Body of pancreas (tissue), 4 donors: ENCODE measurements around the gene NPW. TPM values are rescaled to one million over a fixed set of nuclear protein-coding genes. Genes with fewer than 3 reads are reported as not detected.
A peak's percentile ranks its signal among the peaks of the same experiment; 100 is the strongest.

ENCODE experiments used
- ATAC-seq: fragments of 150-250 bp; one replicate; pipeline ENCODE4 v1.9.1; 2016
- DNase-seq, 4 donors: peaks; one replicate each; pipeline ENCODE4 v3.0.0-alpha.2; 2019
- H3K27ac ChIP-seq, 4 donors: fragments of 200-600 bp; sonication (generic); 1 replicate in 3 of 4; 2 replicates in 1 of 4; pipeline versions ENCODE4 v1.5.1 to v1.6.1; 2016 to 2019; ENCODE audit warnings: mild to moderate bottlenecking in 1 of 4, mixed read lengths in 1 of 4, moderate library complexity in 1 of 4
- H3K27me3 ChIP-seq, 2 donors: fragments of 200-600 bp; sonication (generic); one replicate each; pipeline ENCODE4 v1.6.0; 2016; ENCODE audit warnings: mild to moderate bottlenecking in 1 of 2
- H3K36me3 ChIP-seq, 2 donors: fragments of 200-600 bp; sonication (generic); replicated peaks in 1 of 2; 2 replicates each; pipeline ENCODE4 v1.5.1; 2016; ENCODE audit warnings: low read depth in 2 of 2; ENCODE audit not compliant: insufficient read depth in 1 of 2
- H3K4me1 ChIP-seq: fragments of 200-600 bp; sonication (generic); one replicate; pipeline ENCODE4 v1.6.0; 2016
- H3K4me3 ChIP-seq, 2 donors: fragments of 200-600 bp; sonication (generic); 1 replicate in 1 of 2; 2 replicates in 1 of 2; pipeline ENCODE4 v1.5.1; 2016 to 2019
- H3K9me3 ChIP-seq, 3 donors: fragments of 200-600 bp; sonication (generic); 1 replicate in 2 of 3; 2 replicates in 1 of 3; pipeline ENCODE4 v1.5.1; 2016
- POLR2A ChIP-seq, 3 donors: fragments of 450-650 bp; IDR thresholded peaks; one replicate each; pipeline ENCODE4 v1.6.1; 2016; ENCODE audit warnings: antibody characterized with exemption in 3 of 3, mild to moderate bottlenecking in 2 of 3
- WGBS, 2 donors: methylation state at CpG; one replicate each; pipeline ENCODE4 v1.1.5; 2017; 5-methylcytosine and 5-hydroxymethylcytosine counted together
- intact Hi-C: fragments of 100-400 bp; cut with DNase I; formaldehyde crosslinking; loops from one replicate; pipeline ENCODE4 v1.15.1; 2023
- total RNA-seq, 2 donors: library from RNA; depleted of rRNA; stranded (reverse); fragments of >200 nt; gene quantifications; one replicate each; pipeline ENCODE4 v1.1.0, GENCODE V29; 2016
- TF ChIP-seq, protein P1 (sequence below), 7 experiments: fragments of 450-650 bp in 4 of 7; fragments of 200-600 bp in 3 of 7; sonication (generic) in 3 of 7; IDR thresholded peaks; one replicate each; pipeline ENCODE4 v1.5.1; 2016 to 2019; ENCODE audit warnings: antibody characterized with exemption in 7 of 7

The NPW gene
- total RNA-seq, 2 donors from 2014 or later, result not detected

DNA sequence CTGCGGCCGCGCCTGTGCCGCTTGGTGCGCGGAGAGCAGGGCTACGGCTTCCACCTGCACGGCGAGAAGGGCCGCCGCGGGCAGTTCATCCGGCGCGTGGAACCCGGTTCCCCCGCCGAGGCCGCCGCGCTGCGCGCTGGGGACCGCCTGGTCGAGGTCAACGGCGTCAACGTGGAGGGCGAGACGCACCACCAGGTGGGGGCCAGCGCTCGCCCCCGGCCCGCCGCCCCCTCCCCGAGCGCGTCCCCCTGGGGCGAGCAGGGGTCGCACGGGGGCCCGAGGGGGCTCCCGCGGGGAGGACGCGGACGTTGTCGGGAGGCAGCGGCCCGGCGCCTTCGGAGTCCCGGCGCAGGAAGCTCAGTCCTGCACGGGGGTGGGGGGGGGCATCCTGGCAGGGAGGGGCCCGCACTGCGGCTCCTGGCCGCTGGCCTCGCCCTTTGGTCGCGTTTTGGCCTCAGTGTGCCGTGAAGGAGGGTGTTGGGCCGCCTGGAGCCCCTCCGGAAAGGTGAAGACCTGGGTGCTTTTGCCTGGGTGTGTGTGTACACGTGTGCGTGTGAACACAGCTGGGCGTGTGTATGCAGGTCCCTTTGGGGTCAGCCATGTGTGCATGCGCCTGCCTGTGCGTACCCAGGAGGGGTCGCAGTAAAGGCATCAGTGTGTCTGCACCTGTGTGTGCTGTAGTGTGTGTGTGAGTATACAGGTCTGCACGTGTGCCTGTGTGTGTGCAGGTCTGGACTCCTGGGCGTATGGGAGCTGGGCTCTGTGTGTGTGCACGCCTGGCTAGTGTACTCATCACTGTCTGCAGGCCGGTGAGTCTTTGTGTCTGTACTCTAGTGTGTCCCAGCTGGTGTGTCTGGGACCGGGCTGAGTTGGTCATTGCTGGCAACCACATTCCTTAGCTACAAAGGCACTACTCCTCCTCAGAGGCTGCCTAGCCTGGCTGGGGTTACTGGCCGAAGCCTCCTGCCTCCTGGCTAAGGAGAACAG is 7.7 kb downstream of the NPW start:
- H3K4me1 ChIP-seq, result peaks cover 36% of the 10 kb centered on the region
- peak overlapping the region in 1 of 2 donors; percentile 39 for H3K4me3 ChIP-seq
- H3K36me3 ChIP-seq, result no peaks in the 10 kb centered on the region
- 8 to 37% methylated on average over 7 to 37 of the region's 76 CpGs for WGBS, 2 donors
- peak overlapping the region in 2 of 4 donors; percentile 44 to 64 for H3K27ac ChIP-seq
- no peaks in the 10 kb centered on the region for H3K27me3 ChIP-seq
- TF ChIP-seq, protein P1, sequence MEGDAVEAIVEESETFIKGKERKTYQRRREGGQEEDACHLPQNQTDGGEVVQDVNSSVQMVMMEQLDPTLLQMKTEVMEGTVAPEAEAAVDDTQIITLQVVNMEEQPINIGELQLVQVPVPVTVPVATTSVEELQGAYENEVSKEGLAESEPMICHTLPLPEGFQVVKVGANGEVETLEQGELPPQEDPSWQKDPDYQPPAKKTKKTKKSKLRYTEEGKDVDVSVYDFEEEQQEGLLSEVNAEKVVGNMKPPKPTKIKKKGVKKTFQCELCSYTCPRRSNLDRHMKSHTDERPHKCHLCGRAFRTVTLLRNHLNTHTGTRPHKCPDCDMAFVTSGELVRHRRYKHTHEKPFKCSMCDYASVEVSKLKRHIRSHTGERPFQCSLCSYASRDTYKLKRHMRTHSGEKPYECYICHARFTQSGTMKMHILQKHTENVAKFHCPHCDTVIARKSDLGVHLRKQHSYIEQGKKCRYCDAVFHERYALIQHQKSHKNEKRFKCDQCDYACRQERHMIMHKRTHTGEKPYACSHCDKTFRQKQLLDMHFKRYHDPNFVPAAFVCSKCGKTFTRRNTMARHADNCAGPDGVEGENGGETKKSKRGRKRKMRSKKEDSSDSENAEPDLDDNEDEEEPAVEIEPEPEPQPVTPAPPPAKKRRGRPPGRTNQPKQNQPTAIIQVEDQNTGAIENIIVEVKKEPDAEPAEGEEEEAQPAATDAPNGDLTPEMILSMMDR (IDR thresholded peaks at IDR 0.05), result peak in 1 of 7 experiments; percentile 44
- no peak for TF ChIP-seq POLR2A (IDR thresholded peaks at IDR 0.05)
- no peak for DNase-seq
- intact Hi-C loops, result loop anchor here (10.0 kb wide), 1 partner anchor 57 kb away; no protein-coding TSS in a partner anchor
- no peaks in the 10 kb centered on the region for H3K9me3 ChIP-seq
- ATAC-seq, result peak; percentile 7

DNA sequence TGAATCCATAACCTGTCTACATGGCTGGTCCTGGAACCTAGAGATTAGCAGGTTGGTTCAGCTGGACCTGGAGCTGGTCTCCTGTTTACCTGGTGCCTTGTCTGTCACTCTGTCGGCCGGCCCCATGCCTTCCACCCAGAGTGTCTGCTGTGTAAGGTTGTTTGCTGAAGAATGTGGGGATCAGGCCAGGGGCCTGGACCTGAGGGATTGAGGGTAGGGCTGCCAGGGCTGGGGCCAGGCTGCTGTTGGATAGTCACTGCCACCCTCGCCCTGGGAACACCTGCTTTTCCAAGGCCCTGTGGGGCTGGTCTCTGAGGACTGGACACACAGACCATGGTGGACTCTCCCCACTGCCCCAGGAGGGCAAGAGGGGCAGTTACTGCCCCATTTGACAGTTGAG is 8.6 kb downstream of the NPW start:
- no peak for TF ChIP-seq POLR2A (IDR thresholded peaks at IDR 0.05)
- TF ChIP-seq, protein P1 (IDR thresholded peaks at IDR 0.05), result no peak
- Histone ChIP-seq H3K27ac (peak overlapping the region in 1 of 4 donors; percentile 40), H3K9me3 (no peaks in the 10 kb centered on the region), H3K4me3 (no peak overlapping the region), H3K4me1 (peaks cover 29% of the 10 kb centered on the region), H3K36me3 (no peaks in the 10 kb centered on the region), H3K27me3 (no peaks in the 10 kb centered on the region)
- WGBS, 2 donors, result 40% methylated on average over 3 of the region's 3 CpGs; no CpG with 5 or more reads in 1 of the 2 donors
- DNase-seq, result no peak
- no peak for ATAC-seq
- intact Hi-C loops, result loop anchor here (10.0 kb wide), 1 partner anchor 57 kb away; no protein-coding TSS in a partner anchor

DNA sequence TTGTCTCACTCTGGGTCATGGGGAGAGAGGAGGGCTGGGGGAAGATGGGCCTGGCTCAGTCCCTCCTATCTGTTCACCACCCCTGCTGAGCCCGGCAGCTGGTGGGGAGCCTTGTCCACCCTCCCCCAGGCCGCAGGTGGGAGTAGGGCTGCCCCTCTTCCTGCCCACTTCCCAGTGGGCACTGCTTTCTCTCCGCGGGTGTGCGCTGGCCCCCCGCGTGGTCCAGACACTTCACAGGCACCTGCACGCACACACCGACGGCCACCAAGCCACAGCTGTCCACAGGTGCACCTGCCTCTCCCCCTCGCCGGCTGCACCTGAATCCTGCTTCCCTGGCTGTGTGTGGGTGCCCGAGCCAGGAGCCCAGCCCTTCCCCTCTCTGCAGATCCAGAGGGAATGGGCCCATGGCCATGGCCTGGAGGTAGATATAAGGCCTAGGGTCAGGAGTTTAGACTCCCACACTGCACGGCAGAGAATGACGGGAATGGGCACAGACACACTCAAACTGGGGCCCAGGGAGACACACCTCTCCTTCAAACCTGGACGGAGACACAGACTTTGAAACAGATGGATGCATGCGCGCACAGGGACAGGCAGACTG is 9.1 kb downstream of the NPW start:
- 69 to 73% methylated on average over 7 to 15 of the region's 18 CpGs for WGBS, 2 donors
- TF ChIP-seq POLR2A (IDR thresholded peaks at IDR 0.05), result no peak
- TF ChIP-seq, protein P1 (IDR thresholded peaks at IDR 0.05), result no peak
- peaks cover 29% of the 10 kb centered on the region for H3K4me1 ChIP-seq
- no peaks in the 10 kb centered on the region for H3K9me3 ChIP-seq
- H3K36me3 ChIP-seq, result no peaks in the 10 kb centered on the region
- intact Hi-C loops, result loop anchor here (10.0 kb wide), 1 partner anchor 56 kb away; no protein-coding TSS in a partner anchor
- H3K27me3 ChIP-seq, result no peaks in the 10 kb centered on the region
- ATAC-seq (no peak), DNase-seq (no peak)
- no peak overlapping the region for H3K4me3 ChIP-seq
- H3K27ac ChIP-seq, result peak overlapping the region in 1 of 4 donors; percentile 17

DNA sequence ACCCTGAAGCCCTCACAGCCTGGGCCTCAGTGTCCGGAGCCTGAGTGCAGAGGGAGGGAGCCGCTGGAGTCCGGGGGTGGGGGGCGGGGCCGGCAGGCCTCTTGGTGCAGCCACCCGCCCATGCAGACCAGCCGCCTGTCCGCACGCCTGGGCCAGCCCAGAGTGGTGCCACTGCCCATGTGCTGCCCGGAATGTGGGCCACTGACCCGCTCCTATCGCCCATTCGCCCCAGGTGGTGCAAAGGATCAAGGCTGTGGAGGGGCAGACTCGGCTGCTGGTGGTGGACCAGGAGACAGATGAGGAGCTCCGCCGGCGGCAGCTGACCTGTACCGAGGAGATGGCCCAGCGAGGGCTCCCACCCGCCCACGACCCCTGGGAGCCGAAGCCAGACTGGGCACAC is 9.8 kb downstream of the NPW start:
- Histone ChIP-seq H3K36me3 (no peaks in the 10 kb centered on the region), H3K9me3 (no peaks in the 10 kb centered on the region), H3K4me3 (no peak overlapping the region), H3K27me3 (no peaks in the 10 kb centered on the region), H3K4me1 (peaks cover 27% of the 10 kb centered on the region), H3K27ac (no peak overlapping the region)
- 82 to 83% methylated on average over 1 to 14 of the region's 22 CpGs for WGBS, 2 donors
- ATAC-seq, result no peak
- intact Hi-C loops, result loop anchor here (10.0 kb wide), 1 partner anchor 55 kb away; no protein-coding TSS in a partner anchor
- no peak for DNase-seq
- TF ChIP-seq, protein P1 (IDR thresholded peaks at IDR 0.05), result no peak
- no peak for TF ChIP-seq POLR2A (IDR thresholded peaks at IDR 0.05)
